Hepatocyte (in vitro differentiated cells): ENCODE data around the gene TRIM34. TPM values are rescaled to one million over a fixed set of nuclear protein-coding genes. Genes with fewer than 3 reads are reported as not detected.

Source experiments
- DNase-seq: peaks from one replicate; pipeline ENCODE4 v3.0.0-alpha.2; 2016; ENCODE audit warnings: low spot score
- H2AFZ ChIP-seq: fragments of 200-600 bp; sonication (generic); 2 replicates; pipeline ENCODE4 v1.6.0; 2016; ENCODE audit warnings: antibody characterized with exemption, mild to moderate bottlenecking
- H3K27ac ChIP-seq: fragments of 200-600 bp; sonication (generic); 2 replicates; pipeline ENCODE4 v1.5.1; 2016; ENCODE audit warnings: mild to moderate bottlenecking
- H3K27me3 ChIP-seq: fragments of 200-600 bp; sonication (generic); 2 replicates; pipeline ENCODE4 v1.6.1; 2016
- H3K36me3 ChIP-seq: fragments of 200-600 bp; sonication (generic); replicated peaks from 2 replicates; pipeline ENCODE4 v1.5.1; 2016; ENCODE audit warnings: low read depth; ENCODE audit not compliant: insufficient read depth
- H3K4me1 ChIP-seq: fragments of 200-600 bp; sonication (generic); 2 replicates; pipeline ENCODE4 v1.5.1; 2016; ENCODE audit warnings: mild to moderate bottlenecking, moderate library complexity; ENCODE audit not compliant: insufficient read depth
- H3K4me2 ChIP-seq: fragments of 200-600 bp; sonication (generic); 2 replicates; pipeline ENCODE4 v1.6.0; 2016
- H3K4me3 ChIP-seq: fragments of 200-600 bp; sonication (generic); 2 replicates; pipeline ENCODE4 v1.5.1; 2016; ENCODE audit warnings: mild to moderate bottlenecking
- H3K79me2 ChIP-seq: fragments of 200-600 bp; sonication (generic); 2 replicates; pipeline ENCODE4 v1.6.0; 2017; ENCODE audit warnings: mild to moderate bottlenecking
- H3K9me2 ChIP-seq: fragments of 200-600 bp; sonication (generic); replicated peaks from 2 replicates; pipeline ENCODE4 v1.6.0; 2017; ENCODE audit warnings: mild to moderate bottlenecking; ENCODE audit not compliant: insufficient read depth
- H3K9me3 ChIP-seq: fragments of 200-600 bp; sonication (generic); 2 replicates; pipeline ENCODE4 v1.5.1; 2016; ENCODE audit warnings: low read depth, mild to moderate bottlenecking
- H4K20me1 ChIP-seq: fragments of 200-600 bp; sonication (generic); 2 replicates; pipeline ENCODE4 v1.6.0; 2016; ENCODE audit warnings: mild to moderate bottlenecking; ENCODE audit not compliant: insufficient read depth, poor library complexity, severe bottlenecking
- EZH2 ChIP-seq: fragments of 200-600 bp; sonication (generic); IDR thresholded peaks from 2 replicates; pipeline ENCODE4 v1.6.1; 2016; ENCODE audit warnings: antibody characterized with exemption, mild to moderate bottlenecking, borderline replicate concordance
- EZH2phosphoT487 ChIP-seq: fragments of 200-600 bp; sonication (generic); IDR thresholded peaks from one replicate; pipeline ENCODE4 v1.6.1; 2018; ENCODE audit warnings: antibody characterized with exemption, mild to moderate bottlenecking, low read depth, moderate library complexity; ENCODE audit not compliant: unreplicated experiment, severe bottlenecking
- WGBS: methylation state at CpG from one replicate; pipeline ENCODE4 v1.1.6; 2016; ENCODE audit warnings: low lambda C conversion rate; ENCODE audit errors: missing lambda C conversion rate; 5-methylcytosine and 5-hydroxymethylcytosine counted together
- polyA plus RNA-seq: library from polyadenylated mRNA; unstranded; fragments of >200 nt; fragmentation: Nextera tagmentation; extraction: Ambion mirVana; gene quantifications from 2 replicates; pipeline ENCODE4 v1.2.1, GENCODE V29; 2016
- total RNA-seq: library from RNA; depleted of rRNA; stranded (reverse); fragments of >200 nt; gene quantifications from 2 replicates; pipeline ENCODE4 v1.2.3, GENCODE V29; 2014
- TF ChIP-seq, protein P1 (sequence below): fragments of 200-600 bp; sonication (generic); IDR thresholded peaks from 2 replicates; pipeline ENCODE4 v1.5.1; 2016; ENCODE audit warnings: antibody characterized with exemption, mild to moderate bottlenecking; ENCODE audit not compliant: poor library complexity

The TRIM34 gene
- total and polyA plus RNA-seq, 2 experiments from 2014 or later, result 3.6 to 14.6 TPM

GRCh38 chr11:5618807-5619206 lies 6.0 kb upstream of the TRIM34 start:
- DNase-seq, result peak; percentile 47
- TF ChIP-seq, protein P1, sequence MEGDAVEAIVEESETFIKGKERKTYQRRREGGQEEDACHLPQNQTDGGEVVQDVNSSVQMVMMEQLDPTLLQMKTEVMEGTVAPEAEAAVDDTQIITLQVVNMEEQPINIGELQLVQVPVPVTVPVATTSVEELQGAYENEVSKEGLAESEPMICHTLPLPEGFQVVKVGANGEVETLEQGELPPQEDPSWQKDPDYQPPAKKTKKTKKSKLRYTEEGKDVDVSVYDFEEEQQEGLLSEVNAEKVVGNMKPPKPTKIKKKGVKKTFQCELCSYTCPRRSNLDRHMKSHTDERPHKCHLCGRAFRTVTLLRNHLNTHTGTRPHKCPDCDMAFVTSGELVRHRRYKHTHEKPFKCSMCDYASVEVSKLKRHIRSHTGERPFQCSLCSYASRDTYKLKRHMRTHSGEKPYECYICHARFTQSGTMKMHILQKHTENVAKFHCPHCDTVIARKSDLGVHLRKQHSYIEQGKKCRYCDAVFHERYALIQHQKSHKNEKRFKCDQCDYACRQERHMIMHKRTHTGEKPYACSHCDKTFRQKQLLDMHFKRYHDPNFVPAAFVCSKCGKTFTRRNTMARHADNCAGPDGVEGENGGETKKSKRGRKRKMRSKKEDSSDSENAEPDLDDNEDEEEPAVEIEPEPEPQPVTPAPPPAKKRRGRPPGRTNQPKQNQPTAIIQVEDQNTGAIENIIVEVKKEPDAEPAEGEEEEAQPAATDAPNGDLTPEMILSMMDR, result no peak
- TF ChIP-seq EZH2, result no peak
- TF ChIP-seq EZH2phosphoT487, result no peak
- no peaks in the 10 kb centered on the region for H3K79me2 ChIP-seq
- no peaks in the 10 kb centered on the region for H3K9me3 ChIP-seq
- no peak overlapping the region for H2AFZ ChIP-seq
- no peaks in the 10 kb centered on the region for H3K27me3 ChIP-seq
- no peaks in the 10 kb centered on the region for H4K20me1 ChIP-seq
- no peak overlapping the region for H3K4me3 ChIP-seq
- no peaks in the 10 kb centered on the region for H3K36me3 ChIP-seq
- H3K4me1 ChIP-seq, result peaks cover 24% of the 10 kb centered on the region
- no peak overlapping the region for H3K4me2 ChIP-seq
- no peaks in the 10 kb centered on the region for H3K9me2 ChIP-seq
- 71% methylated on average over 3 of the region's 3 CpGs for WGBS
- peak overlapping the region; percentile 49 for H3K27ac ChIP-seq

DNA sequence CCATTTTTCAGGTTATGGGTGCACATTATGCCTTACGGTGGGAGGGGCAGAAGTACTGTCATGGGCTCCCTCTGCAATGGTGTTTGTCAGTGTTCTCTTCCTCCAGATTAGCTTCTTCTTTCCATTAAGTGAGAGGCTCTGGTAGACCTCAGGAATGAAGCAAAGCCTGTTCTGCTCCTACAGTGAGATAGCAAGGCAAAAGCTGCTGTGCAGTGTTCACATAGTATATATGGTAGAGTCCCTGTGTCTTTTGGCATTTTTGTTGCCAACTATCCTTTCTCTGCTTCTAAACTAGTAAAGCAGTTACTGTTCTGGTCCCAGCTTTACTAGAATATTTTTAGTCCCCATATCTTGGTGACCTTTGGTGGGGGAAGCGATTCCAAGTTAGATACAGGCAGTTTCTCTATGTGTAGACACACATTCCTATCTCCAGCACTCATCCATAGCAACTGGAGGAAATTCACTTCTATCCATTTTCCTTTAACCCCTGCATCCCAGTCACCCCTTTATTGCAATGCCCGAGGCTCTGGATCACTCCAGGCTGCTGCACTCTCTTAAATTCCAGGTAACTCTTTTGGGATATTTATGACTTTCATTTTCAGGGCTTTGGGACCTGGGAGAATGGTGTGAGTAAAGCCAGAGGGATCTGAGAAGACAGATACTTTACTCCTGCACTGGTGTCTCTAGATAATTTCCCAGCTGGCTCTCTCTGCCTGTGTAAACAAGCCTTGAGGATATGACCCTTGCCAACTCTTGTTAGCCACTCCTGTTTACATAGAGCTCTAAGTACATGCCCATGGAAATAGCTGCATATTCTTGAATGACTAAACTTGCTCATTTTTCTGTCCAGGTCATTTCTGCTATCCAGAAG lies 3.9 kb upstream of the TRIM34 start:
- Histone ChIP-seq H3K9me3 (no peaks in the 10 kb centered on the region), H3K9me2 (no peaks in the 10 kb centered on the region), H3K36me3 (no peaks in the 10 kb centered on the region), H2AFZ (peak overlapping the region; percentile 20), H3K27me3 (no peaks in the 10 kb centered on the region), H3K79me2 (no peaks in the 10 kb centered on the region), H3K4me1 (peaks cover 31% of the 10 kb centered on the region), H3K27ac (peak overlapping the region; percentile 84), H3K4me3 (no peak overlapping the region), H3K4me2 (peak overlapping the region; percentile 65), H4K20me1 (no peaks in the 10 kb centered on the region)
- TF ChIP-seq EZH2phosphoT487 (no peak), EZH2 (no peak)
- TF ChIP-seq, protein P1, result no peak
- WGBS, result 29% methylated on average over 3 of the region's 3 CpGs
- peak; percentile 73 for DNase-seq

DNA sequence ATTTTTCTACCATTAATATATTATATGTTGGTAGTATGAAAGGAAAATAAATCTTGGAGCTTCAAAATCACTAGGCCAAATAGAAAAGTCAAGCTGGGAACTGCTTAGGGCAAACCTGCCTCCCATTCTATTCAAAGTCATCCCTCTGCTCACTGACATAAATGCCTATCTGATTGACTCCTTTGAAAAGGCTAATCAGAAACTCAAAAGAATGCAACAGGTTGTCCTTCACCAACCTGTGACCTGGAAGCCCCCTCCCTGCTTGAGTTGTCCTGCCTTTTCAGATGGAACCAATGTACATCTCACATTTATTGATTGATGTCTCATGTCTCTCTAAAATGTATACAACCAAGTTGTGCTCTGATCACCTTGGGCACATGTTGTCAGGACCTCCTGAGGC lies 3.2 kb upstream of the TRIM34 start:
- TF ChIP-seq, protein P1, result no peak
- TF ChIP-seq EZH2, result no peak
- TF ChIP-seq EZH2phosphoT487, result no peak
- Histone ChIP-seq H3K9me3 (no peaks in the 10 kb centered on the region), H3K36me3 (no peaks in the 10 kb centered on the region), H3K9me2 (no peaks in the 10 kb centered on the region), H3K4me1 (peaks cover 37% of the 10 kb centered on the region), H3K27me3 (no peaks in the 10 kb centered on the region), H4K20me1 (no peaks in the 10 kb centered on the region), H3K4me3 (no peak overlapping the region), H3K4me2 (peak overlapping the region; percentile 65), H3K27ac (peak overlapping the region; percentile 84), H3K79me2 (no peaks in the 10 kb centered on the region), H2AFZ (no peak overlapping the region)
- no peak for DNase-seq
